Large intestine (tissue), 12 donors: ENCODE data around the gene MBD3L2. TPM values are rescaled to one million over a fixed set of nuclear protein-coding genes. Genes with fewer than 3 reads are reported as not detected.
"Not testable (repeated sequence)": the region's sequence is repeated elsewhere in the genome, so short reads cannot be mapped to it uniquely, and the experiment has no call there.

Source experiments
- DNase-seq, 2 donors: peaks; one replicate each; pipeline versions ENCODE4 v3.0.0 to v3.0.0-alpha.2; 2013
- H3K27ac ChIP-seq: one replicate; pipeline ENCODE4 v1.5.1; 2013; ENCODE audit warnings: low read length
- H3K27me3 ChIP-seq: 2 replicates; pipeline ENCODE4 v1.6.1; 2013; ENCODE audit warnings: low read length; ENCODE audit not compliant: control insufficient read depth, insufficient read depth
- H3K36me3 ChIP-seq: 2 replicates; pipeline ENCODE4 v1.6.1; 2013; ENCODE audit warnings: low read length; ENCODE audit not compliant: control insufficient read depth, insufficient read depth
- H3K4me1 ChIP-seq: one replicate; pipeline ENCODE4 v1.6.1; 2013; ENCODE audit warnings: low read length; ENCODE audit not compliant: control insufficient read depth, insufficient read depth
- H3K4me3 ChIP-seq: one replicate; pipeline ENCODE4 v1.5.1; 2013; ENCODE audit warnings: low read length
- H3K9me3 ChIP-seq: one replicate; pipeline ENCODE4 v1.6.1; 2013; ENCODE audit warnings: mild to moderate bottlenecking, low read depth, low read length, moderate library complexity; ENCODE audit not compliant: control insufficient read depth
- WGBS: methylation state at CpG from one replicate; pipeline ENCODE4 v1.1.5; 2013; ENCODE audit warnings: low lambda C conversion rate; ENCODE audit not compliant: insufficient coverage; 5-methylcytosine and 5-hydroxymethylcytosine counted together
- long read RNA-seq, 11 donors: transcript quantifications; one replicate each; lab custom pipeline, GENCODE V29; 2026
- polyA plus RNA-seq: library from polyadenylated mRNA; unstranded; fragments of 120-200 nt; gene quantifications from one replicate; pipeline ENCODE4 v1.2.1, GENCODE V29; 2013

Gene MBD3L2
- polyA plus RNA-seq = 0.33 TPM
- long read RNA-seq, donor 1 = 0 reads
- long read RNA-seq, donor 2 = 0 reads
- long read RNA-seq, donor 3 = 0 reads
- long read RNA-seq, donor 4 = 0 reads
- long read RNA-seq, donor 5 = 0 reads
- long read RNA-seq, donor 6 = 0 reads
- long read RNA-seq, donor 7 = 0 reads
- long read RNA-seq, donor 8 = 0 reads
- long read RNA-seq, donor 9 = 0 reads
- long read RNA-seq, donor 10 = 0 reads
- long read RNA-seq, donor 11 = 0 reads

- H3K27me3 ChIP-seq, H3K9me3 ChIP-seq, H3K27ac ChIP-seq, H3K4me1 ChIP-seq, H3K4me3 ChIP-seq, H3K36me3 ChIP-seq, DNase-seq: not testable (repeated sequence)
- no CpG with 5 or more reads among the region's 7 CpGs for WGBS
Measured at GRCh38 chr19:7049021-7049420, at the start of gene MBD3L2. TSS of gene MBD3L2 (plus strand) at chr19:7049321. CDS start at chr19:7049374, 53 bp downstream.

- Histone ChIP-seq H3K27me3 (no peaks in the 10 kb centered on the region), H3K36me3 (no peaks in the 10 kb centered on the region), H3K4me1 (no peaks in the 10 kb centered on the region), H3K27ac (no peak overlapping the region), H3K4me3 (no peak overlapping the region), H3K9me3 (peaks cover 6% of the 10 kb centered on the region)
- no CpG with 5 or more reads among the region's 7 CpGs for WGBS
- DNase-seq = no peak
Measured at GRCh38 chr19:6999933-7000332, 49.2 kb upstream of the MBD3L2 start.

GRCh38 chr19:7000333-7000732, 48.8 kb upstream of the MBD3L2 start:
- Histone ChIP-seq H3K4me1 (no peaks in the 10 kb centered on the region), H3K36me3 (no peaks in the 10 kb centered on the region), H3K4me3 (no peak overlapping the region), H3K27ac (no peak overlapping the region), H3K27me3 (no peaks in the 10 kb centered on the region), H3K9me3 (peaks cover 2% of the 10 kb centered on the region)
- no CpG with 5 or more reads among the region's 3 CpGs for WGBS
- no peak for DNase-seq

- Histone ChIP-seq H3K27me3 (no peaks in the 10 kb centered on the region), H3K9me3 (no peaks in the 10 kb centered on the region), H3K27ac (no peak overlapping the region), H3K4me3 (no peak overlapping the region), H3K36me3 (no peaks in the 10 kb centered on the region), H3K4me1 (no peaks in the 10 kb centered on the region)
- 80% methylated on average over 1 of the region's 1 CpG for WGBS
- no peak for DNase-seq
Measured at GRCh38 chr19:7000816-7001215, 48.3 kb upstream of the MBD3L2 start.

GRCh38 chr19:7004313-7004931, 44.7 kb upstream of the MBD3L2 start:
- Histone ChIP-seq H3K27ac (no peak overlapping the region), H3K4me1 (no peaks in the 10 kb centered on the region), H3K36me3 (no peaks in the 10 kb centered on the region), H3K27me3 (no peaks in the 10 kb centered on the region), H3K9me3 (no peaks in the 10 kb centered on the region), H3K4me3 (no peak overlapping the region)
- peak in 1 of 2 donors; percentile 12 for DNase-seq
- 74% methylated on average over 3 of the region's 18 CpGs for WGBS

- Histone ChIP-seq H3K27me3 (no peaks in the 10 kb centered on the region), H3K36me3 (no peaks in the 10 kb centered on the region), H3K27ac (no peak overlapping the region), H3K9me3 (no peaks in the 10 kb centered on the region), H3K4me3 (no peak overlapping the region), H3K4me1 (no peaks in the 10 kb centered on the region)
- DNase-seq = no peak
- 86% methylated on average over 1 of the region's 11 CpGs for WGBS
Measured at GRCh38 chr19:7006135-7006704, 42.9 kb upstream of the MBD3L2 start.

- no peaks in the 10 kb centered on the region for H3K4me1 ChIP-seq
- H3K4me3 ChIP-seq = no peak overlapping the region
- H3K27me3 ChIP-seq = no peaks in the 10 kb centered on the region
- no peak for DNase-seq
- no CpG with 5 or more reads among the region's 4 CpGs for WGBS
- H3K9me3 ChIP-seq = no peaks in the 10 kb centered on the region
- no peak overlapping the region for H3K27ac ChIP-seq
- H3K36me3 ChIP-seq = no peaks in the 10 kb centered on the region
Measured at GRCh38 chr19:7007859-7008258, 41.3 kb upstream of the MBD3L2 start.

- Histone ChIP-seq H3K4me1 (no peaks in the 10 kb centered on the region), H3K4me3 (no peak overlapping the region), H3K27me3 (no peaks in the 10 kb centered on the region), H3K9me3 (no peaks in the 10 kb centered on the region), H3K27ac (no peak overlapping the region), H3K36me3 (no peaks in the 10 kb centered on the region)
- no peak for DNase-seq
- WGBS = 40% methylated on average over 1 of the region's 12 CpGs
Measured at GRCh38 chr19:7010722-7011593, 38.2 kb upstream of the MBD3L2 start.

GRCh38 chr19:7013678-7014077, 35.4 kb upstream of the MBD3L2 start:
- no peaks in the 10 kb centered on the region for H3K9me3 ChIP-seq
- 38% methylated on average over 1 of the region's 4 CpGs for WGBS

GRCh38 chr19:7018828-7019227, 30.3 kb upstream of the MBD3L2 start:
- Histone ChIP-seq H3K4me1 (no peaks in the 10 kb centered on the region), H3K4me3 (no peak overlapping the region), H3K36me3 (no peaks in the 10 kb centered on the region), H3K9me3 (no peaks in the 10 kb centered on the region), H3K27me3 (no peaks in the 10 kb centered on the region), H3K27ac (no peak overlapping the region)
- no peak for DNase-seq
- WGBS = 100% methylated on average over 1 of the region's 6 CpGs

More at GRCh38 chr19:7013678-7014077, 35.4 kb upstream of the MBD3L2 start:
- no peaks in the 10 kb centered on the region for H3K4me1 ChIP-seq
- no peak overlapping the region for H3K4me3 ChIP-seq
- no peaks in the 10 kb centered on the region for H3K27me3 ChIP-seq
- H3K36me3 ChIP-seq = no peaks in the 10 kb centered on the region
- no peak for DNase-seq
- H3K27ac ChIP-seq = no peak overlapping the region
